SK-N-SH (cell line): ENCODE results near the gene VSTM1. TPM values are rescaled to one million over a fixed set of nuclear protein-coding genes. Genes with fewer than 3 reads are reported as not detected.

Experiments
- CTCF ChIA-PET: fragments of 300-600, 350-600 bp; formaldehyde crosslinking; extraction: SDS; loops from one replicate; lab custom pipeline; 2021; lab: Yijun Ruan, JAX
- POLR2A ChIA-PET: fragments of 350-600 bp; sonication (Branson Sonifier 250); formaldehyde crosslinking; extraction: SDS; loops from one replicate; lab custom pipeline; 2020; ENCODE audit warnings: antibody characterized with exemption, inconsistent platforms; lab: Yijun Ruan, JAX
- DNase-seq: peaks from one replicate; pipeline ENCODE4 v3.0.0; 2012
- H2AFZ ChIP-seq: fragments of 200-600 bp; sonication (generic); 2 replicates; pipeline ENCODE4 v1.8.1; 2016; ENCODE audit warnings: antibody characterized with exemption, mild to moderate bottlenecking, low read depth
- H3F3A ChIP-seq: fragments of 200-600 bp; sonication (generic); replicated peaks from 2 replicates; pipeline ENCODE3; 2016; ENCODE audit warnings: antibody characterized with exemption, mild to moderate bottlenecking; ENCODE audit not compliant: insufficient read depth
- H3K27ac ChIP-seq, 2 experiments: fragments of 200-500 bp in 1 of 2; fragments of 200-600 bp in 1 of 2; sonication (Bioruptor generic) in 1 of 2; sonication (generic), shearing (Covaris generic) in 1 of 2; 2 replicates each; pipeline versions ENCODE4 v1.5.1 to v1.6.1; 2014 to 2016; ENCODE audit warnings: low read depth in 2 of 2, inconsistent platforms in 1 of 2, low read length in 1 of 2, mild to moderate bottlenecking in 1 of 2, mixed read lengths in 1 of 2
- H3K27me3 ChIP-seq: fragments of 200-600 bp; sonication (generic), shearing (Covaris generic); 2 replicates; pipeline ENCODE4 v1.6.1; 2016; ENCODE audit warnings: mixed run types; ENCODE audit not compliant: insufficient read depth
- H3K36me3 ChIP-seq, 2 experiments: fragments of 200-500 bp in 1 of 2; fragments of 200-600 bp in 1 of 2; sonication (Bioruptor generic) in 1 of 2; sonication (generic) in 1 of 2; replicated peaks in 1 of 2; 2 replicates each; pipeline versions ENCODE3 to v1.5.1; 2014 to 2016; ENCODE audit warnings: low read length in 1 of 2, mild to moderate bottlenecking in 1 of 2; ENCODE audit not compliant: insufficient read depth in 2 of 2, control insufficient read depth in 1 of 2
- H3K4me1 ChIP-seq, 2 experiments: fragments of 200-500 bp in 1 of 2; fragments of 200-600 bp in 1 of 2; sonication (Bioruptor generic) in 1 of 2; sonication (generic), shearing (Covaris generic) in 1 of 2; 2 replicates each; pipeline versions ENCODE4 v1.5.1 to v1.6.1; 2014 to 2016; ENCODE audit warnings: low read depth in 1 of 2, low read length in 1 of 2, mixed run types in 1 of 2; ENCODE audit not compliant: insufficient read depth in 2 of 2, control insufficient read depth in 1 of 2
- H3K4me2 ChIP-seq: fragments of 200-600 bp; sonication (generic), shearing (Covaris generic); 2 replicates; pipeline ENCODE4 v1.6.1; 2017; ENCODE audit warnings: mixed run types
- H3K4me3 ChIP-seq, 2 experiments: fragments of 200-500 bp in 1 of 2; fragments of 200-600 bp in 1 of 2; sonication (Bioruptor generic) in 1 of 2; sonication (generic), shearing (Covaris generic) in 1 of 2; 2 replicates each; pipeline versions ENCODE4 v1.5.1 to v1.8.1; 2014 to 2016; ENCODE audit warnings: low read depth in 2 of 2, inconsistent platforms in 1 of 2, low read length in 1 of 2, mild to moderate bottlenecking in 1 of 2, mixed read lengths in 1 of 2, moderate library complexity in 1 of 2
- H3K79me2 ChIP-seq: fragments of 200-600 bp; sonication (generic); 2 replicates; pipeline ENCODE4 v1.8.1; 2017; ENCODE audit warnings: mild to moderate bottlenecking; ENCODE audit not compliant: insufficient read depth
- H3K9ac ChIP-seq: fragments of 200-600 bp; sonication (generic); 2 replicates; pipeline ENCODE4 v1.6.1; 2017; ENCODE audit warnings: mixed run types
- H3K9me2 ChIP-seq: fragments of 200-600 bp; sonication (generic); 2 replicates; pipeline ENCODE4 v1.6.1; 2017; ENCODE audit warnings: mixed run types
- H3K9me3 ChIP-seq: fragments of 200-600 bp; sonication (generic); 2 replicates; pipeline ENCODE4 v1.6.1; 2017; ENCODE audit warnings: mixed run types, mild to moderate bottlenecking, moderate library complexity
- H4K20me1 ChIP-seq: fragments of 200-600 bp; sonication (generic); 2 replicates; pipeline ENCODE4 v1.6.1; 2017; ENCODE audit warnings: mild to moderate bottlenecking, mixed run types; ENCODE audit not compliant: insufficient read depth
- CHD2 ChIP-seq: fragments of 150-350 bp; IDR thresholded peaks from 2 replicates; pipeline ENCODE4 v1.6.1; 2018; ENCODE audit warnings: low read length; ENCODE audit not compliant: partially characterized antibody
- CTCF ChIP-seq: fragments of 200-600 bp; sonication (generic); IDR thresholded peaks from 2 replicates; pipeline ENCODE4 v1.6.1; 2017; ENCODE audit warnings: antibody characterized with exemption, mild to moderate bottlenecking, moderate library complexity
- EZH2phosphoT487 ChIP-seq: fragments of 200-600 bp; sonication (generic); IDR thresholded peaks from 2 replicates; pipeline ENCODE4 v1.6.1; 2017; ENCODE audit warnings: low read depth, mixed run types, mild to moderate bottlenecking, antibody characterized with exemption, moderate library complexity, borderline replicate concordance
- FOSL2 ChIP-seq: IDR thresholded peaks from 2 replicates; pipeline ENCODE4 v1.4.0; 2012; ENCODE audit warnings: low read depth, mild to moderate bottlenecking, moderate library complexity, borderline replicate concordance
- FOXJ3 ChIP-seq: sonication (generic); formaldehyde crosslinking; IDR thresholded peaks from 2 replicates; pipeline ENCODE4 v1.5.1; 2020; ENCODE audit warnings: mild to moderate bottlenecking, missing genetic modification reagents
- GABPA ChIP-seq: IDR thresholded peaks from 2 replicates; pipeline ENCODE4 v1.4.0; 2012; ENCODE audit warnings: low read depth, mild to moderate bottlenecking
- GATA2 ChIP-seq: sonication (generic); formaldehyde crosslinking; IDR thresholded peaks from 2 replicates; pipeline ENCODE4 v1.5.0; 2020; ENCODE audit warnings: mild to moderate bottlenecking, missing genetic modification reagents
- IRF3 ChIP-seq: fragments of 150-350 bp; IDR thresholded peaks from 2 replicates; pipeline ENCODE4 v1.6.1; 2016; ENCODE audit warnings: mild to moderate bottlenecking, low read depth, low read length
- JUND ChIP-seq: IDR thresholded peaks from 2 replicates; pipeline ENCODE4 v1.4.0; 2012
- MXI1 ChIP-seq: IDR thresholded peaks from 2 replicates; pipeline ENCODE4 v1.6.1; 2012; ENCODE audit warnings: mild to moderate bottlenecking, low read depth, low read length, improper control_type of control experiment
- NFIC ChIP-seq: IDR thresholded peaks from 2 replicates; pipeline ENCODE4 v1.4.0; 2012; ENCODE audit warnings: borderline replicate concordance
- POLR2AphosphoS5 ChIP-seq: IDR thresholded peaks from 2 replicates; pipeline ENCODE4 v1.6.1; 2012; ENCODE audit warnings: low read depth, low read length
- RCOR1 ChIP-seq: fragments of 150-350 bp; IDR thresholded peaks from 2 replicates; pipeline ENCODE4 v1.6.1; 2017; ENCODE audit warnings: antibody characterized with exemption, low read length
- RFX5 ChIP-seq: IDR thresholded peaks from 2 replicates; pipeline ENCODE4 v1.6.1; 2012; ENCODE audit warnings: mild to moderate bottlenecking, improper control_type of control experiment, low read length
- RXRA ChIP-seq: IDR thresholded peaks from 2 replicates; pipeline ENCODE4 v1.4.0; 2012; ENCODE audit warnings: low read depth, mild to moderate bottlenecking, borderline replicate concordance
- SIN3A ChIP-seq: IDR thresholded peaks from 2 replicates; pipeline ENCODE4 v1.6.1; 2012; ENCODE audit warnings: low read depth, mild to moderate bottlenecking, low read length, moderate library complexity, borderline replicate concordance
- SMC3 ChIP-seq: IDR thresholded peaks from 2 replicates; pipeline ENCODE4 v1.6.1; 2012; ENCODE audit warnings: low read depth, low read length, improper control_type of control experiment
- TAF1 ChIP-seq: IDR thresholded peaks from 2 replicates; pipeline ENCODE4 v1.6.1; 2012; ENCODE audit warnings: low read depth, mild to moderate bottlenecking, low read length, moderate library complexity, borderline replicate concordance
- TCF12 ChIP-seq: IDR thresholded peaks from 2 replicates; pipeline ENCODE4 v1.4.0; 2012
- TEAD4 ChIP-seq: IDR thresholded peaks from 2 replicates; pipeline ENCODE4 v1.4.0; 2012; ENCODE audit warnings: mild to moderate bottlenecking, borderline replicate concordance; ENCODE audit not compliant: insufficient read depth
- USF1 ChIP-seq: IDR thresholded peaks from 2 replicates; pipeline ENCODE4 v1.4.0; 2012; ENCODE audit warnings: low read depth, borderline replicate concordance
- USF2 ChIP-seq: fragments of 150-350 bp; IDR thresholded peaks from 2 replicates; pipeline ENCODE4 v1.6.1; 2017; ENCODE audit warnings: antibody characterized with exemption, low read length, low read depth, borderline replicate concordance
- YY1 ChIP-seq: IDR thresholded peaks from 2 replicates; pipeline ENCODE4 v1.4.0; 2012; ENCODE audit warnings: low read depth, mild to moderate bottlenecking
- WGBS: methylation state at CpG from one replicate; pipeline ENCODE4 v1.1.6; 2017; ENCODE audit warnings: low lambda C conversion rate; 5-methylcytosine and 5-hydroxymethylcytosine counted together
- polyA plus RNA-seq, 3 experiments: library from polyadenylated mRNA; depleted of rRNA; stranded (reverse); fragments of >200 nt; gene quantifications; 2 replicates each; pipeline ENCODE4 v1.2.3, GENCODE V29; 2012

The VSTM1 gene
- polyA plus RNA-seq, 1 of the 3 experiments (the other 2 are of a cell fraction) = 0.10 TPM

GRCh38 chr19:54077334-54077733 is 13.6 kb upstream of the VSTM1 start:
- no peaks in the 10 kb centered on the region for H3K36me3 ChIP-seq
- no peak overlapping the region for H2AFZ ChIP-seq
- H3K9me3 ChIP-seq = no peaks in the 10 kb centered on the region
- H3K27me3 ChIP-seq = peaks cover 50% of the 10 kb centered on the region; the same call in 1 of the 2 replicates
- POLR2A ChIA-PET = no interaction called here
- H3K9ac ChIP-seq = no peak overlapping the region
- no peaks in the 10 kb centered on the region for H3F3A ChIP-seq
- H3K4me1 ChIP-seq = no peaks in the 10 kb centered on the region
- H3K27ac ChIP-seq = no peak overlapping the region
- no peaks in the 10 kb centered on the region for H3K9me2 ChIP-seq
- no peak overlapping the region for H3K4me2 ChIP-seq
- no peak for TF ChIP-seq RXRA
- TF ChIP-seq TAF1 = no peak
- TF ChIP-seq FOSL2 = no peak
- TF ChIP-seq CHD2 = no peak
- TF ChIP-seq POLR2AphosphoS5 = no peak
- TF ChIP-seq CTCF = no peak
- no peak for TF ChIP-seq RFX5
- TF ChIP-seq TEAD4 = no peak
- TF ChIP-seq NFIC = no peak
- TF ChIP-seq USF1 = no peak
- no peak for TF ChIP-seq MXI1
- no peak for TF ChIP-seq GABPA
- TF ChIP-seq TCF12 = no peak
- TF ChIP-seq RCOR1 = no peak
- no peak for TF ChIP-seq USF2
- no peak for TF ChIP-seq JUND
- no peak for TF ChIP-seq GATA2 (CRISPR knock-in tag)
- no peaks in the 10 kb centered on the region for H4K20me1 ChIP-seq
- 18% methylated on average over 5 of the region's 5 CpGs for WGBS
- CTCF ChIA-PET = no interaction called here
- DNase-seq = no peak
- no peak overlapping the region for H3K4me3 ChIP-seq
- no peaks in the 10 kb centered on the region for H3K79me2 ChIP-seq

- no peaks in the 10 kb centered on the region for H3K36me3 ChIP-seq
- no peaks in the 10 kb centered on the region for H3K9me3 ChIP-seq
- H4K20me1 ChIP-seq = no peaks in the 10 kb centered on the region
- H3F3A ChIP-seq = no peaks in the 10 kb centered on the region
- no peak for DNase-seq
- H3K9ac ChIP-seq = no peak overlapping the region
- no peaks in the 10 kb centered on the region for H3K4me1 ChIP-seq
- no peak overlapping the region for H2AFZ ChIP-seq
- CTCF ChIA-PET = interaction anchor here (0.6 kb wide), 1 partner anchor 116 kb away, joined by 3 read pairs; no protein-coding TSS in a partner anchor
- H3K9me2 ChIP-seq = no peaks in the 10 kb centered on the region
- no peaks in the 10 kb centered on the region for H3K79me2 ChIP-seq
- H3K4me2 ChIP-seq = no peak overlapping the region
- POLR2A ChIA-PET = no interaction called here
- no peak overlapping the region for H3K4me3 ChIP-seq
- 17% methylated on average over 9 of the region's 9 CpGs for WGBS
- H3K27ac ChIP-seq = no peak overlapping the region
- H3K27me3 ChIP-seq = peaks cover 66% of the 10 kb centered on the region; the same call in 1 of the 2 replicates
- no peak for TF ChIP-seq CTCF
- no peak for TF ChIP-seq IRF3
- TF ChIP-seq TEAD4 = no peak
- TF ChIP-seq FOXJ3 (CRISPR knock-in tag) = no peak
- no peak for TF ChIP-seq RFX5
- no peak for TF ChIP-seq YY1
- no peak for TF ChIP-seq EZH2phosphoT487
- TF ChIP-seq POLR2AphosphoS5 = no peak
- TF ChIP-seq TAF1 = no peak
- no peak for TF ChIP-seq GATA2 (CRISPR knock-in tag)
- TF ChIP-seq SIN3A = no peak
- no peak for TF ChIP-seq SMC3
Observed at GRCh38 chr19:54074851-54075250, 11.2 kb upstream of the VSTM1 start.
